SJSA1 (cell line): ENCODE data around the gene GLB1L3. TPM values are rescaled to one million over a fixed set of nuclear protein-coding genes. Genes with fewer than 3 reads are reported as not detected.

Experiments
- DNase-seq, 2 experiments: peaks; one replicate each; pipeline ENCODE4 v3.0.0-alpha.2; 2015 to 2020; ENCODE audit warnings: low spot score in 2 of 2, low read depth in 1 of 2
- H3K27ac ChIP-seq: fragments of 250-450 bp; sonication (Bioruptor Pico); 2 replicates; pipeline ENCODE4 v1.5.1; 2020; ENCODE audit warnings: mild to moderate bottlenecking, moderate library complexity
- H3K27me3 ChIP-seq: fragments of 250-450 bp; sonication (Bioruptor Pico); replicated peaks from 2 replicates; pipeline ENCODE4 v1.5.1; 2020; ENCODE audit warnings: mild to moderate bottlenecking, moderate library complexity
- H3K36me3 ChIP-seq: fragments of 250-450 bp; sonication (Bioruptor Pico); 2 replicates; pipeline ENCODE4 v1.5.1; 2020; ENCODE audit warnings: mild to moderate bottlenecking
- H3K4me1 ChIP-seq: fragments of 250-450 bp; sonication (Bioruptor Pico); replicated peaks from 2 replicates; pipeline ENCODE4 v1.6.1; 2021; ENCODE audit warnings: mild to moderate bottlenecking
- H3K4me3 ChIP-seq: fragments of 250-450 bp; sonication (Bioruptor Pico); 2 replicates; pipeline ENCODE4 v1.5.1; 2020; ENCODE audit warnings: mild to moderate bottlenecking
- H3K9me3 ChIP-seq: fragments of 250-450 bp; sonication (Bioruptor Pico); replicated peaks from 2 replicates; pipeline ENCODE4 v1.5.1; 2020; ENCODE audit warnings: mild to moderate bottlenecking
- total RNA-seq: library from RNA; depleted of rRNA; stranded (reverse); fragments of >200 nt; shearing (Covaris generic); gene quantifications from 2 replicates; pipeline ENCODE4 v1.2.3, GENCODE V29; 2014; rRNA removed

The GLB1L3 gene
- total RNA-seq, 1 experiment from 2014 or later, result not detected

- Histone ChIP-seq H3K4me1 (no peaks in the 10 kb centered on the region), H3K36me3 (no peaks in the 10 kb centered on the region), H3K9me3 (no peaks in the 10 kb centered on the region)
These were observed 90.1 kb downstream of the GLB1L3 start for GRCh38 chr11:134366254-134366653.

GRCh38 chr11:134367781-134368180 is 91.6 kb downstream of the GLB1L3 start:
- no peaks in the 10 kb centered on the region for H3K27me3 ChIP-seq
- no peaks in the 10 kb centered on the region for H3K4me1 ChIP-seq
- no peaks in the 10 kb centered on the region for H3K36me3 ChIP-seq
- no peaks in the 10 kb centered on the region for H3K9me3 ChIP-seq
- no peak overlapping the region for H3K4me3 ChIP-seq
- no peak overlapping the region for H3K27ac ChIP-seq
- no peak for DNase-seq

More at GRCh38 chr11:134366254-134366653, 90.1 kb downstream of the GLB1L3 start:
- Histone ChIP-seq H3K4me3 (no peak overlapping the region), H3K27ac (no peak overlapping the region), H3K27me3 (no peaks in the 10 kb centered on the region)
- DNase-seq, result no peak

Other genes with a start within 250 kb of the GLB1L3 start
- 1.7 and 2.4 TPM in 2 replicates for gene JAM3, start 207.3 kb upstream of the GLB1L3 start, total RNA-seq
- 15.2 and 29.4 TPM in 2 replicates for gene NCAPD3, start 52.4 kb upstream of the GLB1L3 start, total RNA-seq
- 15.7 and 17.8 TPM in 2 replicates for gene VPS26B, start 51.7 kb upstream of the GLB1L3 start, total RNA-seq
- 24.7 and 34.7 TPM in 2 replicates for gene THYN1, start 23.0 kb upstream of the GLB1L3 start, total RNA-seq
- gene ACAD8, start 22.8 kb upstream of the GLB1L3 start, total RNA-seq, result 7.9 and 11.3 TPM in 2 replicates
- not detected in 2 replicates for gene GLB1L2, start 55.6 kb downstream of the GLB1L3 start, total RNA-seq
- not detected in 2 replicates for gene B3GAT1, start 135.9 kb downstream of the GLB1L3 start, total RNA-seq